K562 (cell line): ENCODE data around the gene CMTM4. TPM values are rescaled to one million over a fixed set of nuclear protein-coding genes. Genes with fewer than 3 reads are reported as not detected.
A peak's percentile ranks its signal among the peaks of the same experiment; 100 is the strongest.

Source experiments
- ARID1B ChIP-seq: fragments of 450-650 bp; IDR thresholded peaks from 2 replicates; pipeline ENCODE4 v1.6.1; 2016; ENCODE audit warnings: antibody characterized with exemption, mild to moderate bottlenecking, inconsistent platforms
- CREM ChIP-seq: IDR thresholded peaks from 2 replicates; pipeline ENCODE4 v1.6.1; 2014; ENCODE audit warnings: antibody characterized with exemption, low read depth
- MTA3 ChIP-seq: fragments of 450-650 bp; formaldehyde crosslinking; IDR thresholded peaks from 2 replicates; pipeline ENCODE4 v1.6.1; 2017; ENCODE audit warnings: mild to moderate bottlenecking, borderline replicate concordance
- PHF20 ChIP-seq: fragments of 450-650 bp; IDR thresholded peaks from 2 replicates; pipeline ENCODE4 v1.6.1; 2018; ENCODE audit not compliant: partially characterized antibody
- POLR3G ChIP-seq: IDR thresholded peaks from 2 replicates; pipeline ENCODE4 v1.6.1; 2011; ENCODE audit not compliant: insufficient read length, insufficient replicate concordance; ENCODE audit errors: extremely low read depth
- RB1 ChIP-seq: fragments of 450-650 bp; IDR thresholded peaks from 2 replicates; pipeline ENCODE4 v1.6.1; 2017; ENCODE audit warnings: low read depth, mild to moderate bottlenecking
- TEAD4 ChIP-seq, 2 experiments: sonication (generic) in 1 of 2; formaldehyde crosslinking in 1 of 2; IDR thresholded peaks; 2 replicates each; pipeline versions ENCODE4 v1.6.1 to v1.8.0; 2012 to 2022; ENCODE audit warnings: borderline replicate concordance in 1 of 2, inconsistent platforms in 1 of 2, low read length in 1 of 2, mild to moderate bottlenecking in 1 of 2, missing genetic modification reagents in 1 of 2
- ZBTB7A ChIP-seq: IDR thresholded peaks from 2 replicates; pipeline ENCODE4 v1.6.1; 2011; ENCODE audit warnings: low read depth, mild to moderate bottlenecking, low read length, moderate library complexity, borderline replicate concordance; ENCODE audit not compliant: control insufficient read depth
- ZNF398 ChIP-seq: fragments of 250-450 bp; sonication (Bioruptor Pico); IDR thresholded peaks from 2 replicates; pipeline ENCODE4 v1.8.0; 2021; ENCODE audit warnings: moderate library complexity, mild to moderate bottlenecking, inconsistent platforms
- polyA plus RNA-seq, 8 experiments: library from polyadenylated mRNA; depleted of rRNA in 4 of 8; stranded (reverse) in 5 of 8; unstranded in 3 of 8; fragments of >200 nt; fragmentation: Nextera tagmentation in 2 of 8; fragmentation: Illumina TruSeq in 1 of 8; extraction: Ambion mirVana in 2 of 8; extraction: Trizol in 1 of 8; gene quantifications; 2 replicates each; pipeline versions ENCODE4 v1.2.1 to v1.2.3, GENCODE V29; 2011 to 2014; ENCODE audit warnings: inconsistent platforms in 1 of 8, missing spikeins in 1 of 8
- total RNA-seq, 7 experiments: library from RNA; depleted of rRNA in 6 of 7; stranded (reverse); fragments of >200 nt in 6 of 7; fragmentation: Illumina TruSeq in 2 of 7; extraction: Trizol in 2 of 7; gene quantifications; 2 replicates each; pipeline versions ENCODE4 v1.2.1 to v1.2.3, GENCODE V29; 2011 to 2021; ENCODE audit warnings: low replicate concordance in 1 of 7
- TF ChIP-seq, protein P1 (sequence below): sonication (generic); formaldehyde crosslinking; IDR thresholded peaks from 2 replicates; pipeline ENCODE4 v1.8.0; 2022; ENCODE audit warnings: mild to moderate bottlenecking, missing genetic modification reagents

The CMTM4 gene
- total and polyA plus RNA-seq, 9 of the 15 experiments (the other 6 are each of a cell fraction or from before 2014, with no cell fraction given): 2.0 to 21.3 (median 12.5) TPM

DNA sequence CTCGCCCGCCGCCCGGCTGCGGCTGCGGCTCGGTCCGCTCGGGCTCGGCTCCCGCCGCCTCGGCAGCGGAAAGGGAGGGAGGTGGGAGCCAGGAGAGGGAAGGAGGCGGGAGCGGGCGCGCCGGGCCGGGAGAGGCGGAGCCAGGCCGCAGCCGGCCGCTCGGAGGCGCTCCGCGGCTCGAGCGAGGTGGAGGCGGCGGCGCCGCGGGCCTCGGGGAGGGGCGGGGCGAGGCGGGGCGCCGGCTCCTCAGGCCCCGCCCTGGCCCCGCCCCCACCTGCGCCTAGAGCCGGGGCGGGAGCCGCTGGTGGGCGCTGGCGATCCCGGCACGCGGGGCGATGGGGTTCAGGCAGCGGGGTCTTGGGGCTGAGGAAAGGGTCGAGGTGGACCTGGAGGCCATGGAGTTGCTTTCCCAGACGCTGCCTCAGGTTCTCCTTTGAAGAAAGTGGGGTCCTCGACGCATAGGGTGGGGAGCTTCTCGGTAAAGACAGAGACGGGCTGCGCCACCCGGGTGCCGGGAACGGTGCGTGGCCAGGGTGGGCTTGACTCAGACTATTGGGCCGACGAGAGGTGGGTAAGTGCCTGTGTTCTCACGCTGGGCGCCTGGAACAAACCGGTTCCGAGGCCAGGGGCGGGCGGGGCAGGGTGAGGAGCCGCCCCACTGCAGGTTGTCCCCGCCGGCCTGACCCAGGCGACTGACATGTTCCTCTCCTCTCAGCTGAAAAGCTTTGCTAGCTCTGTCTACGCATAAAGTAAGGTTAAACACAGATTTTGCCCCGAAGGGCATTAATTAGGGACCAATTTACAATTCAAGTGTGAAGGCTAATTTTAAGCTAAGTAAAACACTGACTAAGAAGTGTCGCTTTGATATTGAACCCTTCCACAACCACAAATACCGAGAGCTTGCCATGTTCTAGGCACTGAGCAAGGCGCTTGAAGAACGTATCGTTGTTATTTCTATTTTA, at the start of gene CMTM4 (continued):
- TF ChIP-seq MTA3 (0 out of 2 replicates have a peak, but pooled peaks have one; percentile 42), TEAD4 (IDR thresholded peaks at IDR 0.05; ENCODE audit: low read length) (no peak), TEAD4 (CRISPR knock-in tag; IDR thresholded peaks at IDR 0.05; ENCODE audit: borderline replicate concordance) (no peak), ARID1B (0 out of 2 replicates have a peak, but pooled peaks have one; percentile 12), ZBTB7A (peak; percentile 88), POLR3G (no peak), RB1 (peak; percentile 52; the same call in 1 of the 2 replicates), CREM (0 out of 2 replicates have a peak, but pooled peaks have one; percentile 2), PHF20 (peak; percentile 42), ZNF398 (no peak)
- TF ChIP-seq, protein P1, sequence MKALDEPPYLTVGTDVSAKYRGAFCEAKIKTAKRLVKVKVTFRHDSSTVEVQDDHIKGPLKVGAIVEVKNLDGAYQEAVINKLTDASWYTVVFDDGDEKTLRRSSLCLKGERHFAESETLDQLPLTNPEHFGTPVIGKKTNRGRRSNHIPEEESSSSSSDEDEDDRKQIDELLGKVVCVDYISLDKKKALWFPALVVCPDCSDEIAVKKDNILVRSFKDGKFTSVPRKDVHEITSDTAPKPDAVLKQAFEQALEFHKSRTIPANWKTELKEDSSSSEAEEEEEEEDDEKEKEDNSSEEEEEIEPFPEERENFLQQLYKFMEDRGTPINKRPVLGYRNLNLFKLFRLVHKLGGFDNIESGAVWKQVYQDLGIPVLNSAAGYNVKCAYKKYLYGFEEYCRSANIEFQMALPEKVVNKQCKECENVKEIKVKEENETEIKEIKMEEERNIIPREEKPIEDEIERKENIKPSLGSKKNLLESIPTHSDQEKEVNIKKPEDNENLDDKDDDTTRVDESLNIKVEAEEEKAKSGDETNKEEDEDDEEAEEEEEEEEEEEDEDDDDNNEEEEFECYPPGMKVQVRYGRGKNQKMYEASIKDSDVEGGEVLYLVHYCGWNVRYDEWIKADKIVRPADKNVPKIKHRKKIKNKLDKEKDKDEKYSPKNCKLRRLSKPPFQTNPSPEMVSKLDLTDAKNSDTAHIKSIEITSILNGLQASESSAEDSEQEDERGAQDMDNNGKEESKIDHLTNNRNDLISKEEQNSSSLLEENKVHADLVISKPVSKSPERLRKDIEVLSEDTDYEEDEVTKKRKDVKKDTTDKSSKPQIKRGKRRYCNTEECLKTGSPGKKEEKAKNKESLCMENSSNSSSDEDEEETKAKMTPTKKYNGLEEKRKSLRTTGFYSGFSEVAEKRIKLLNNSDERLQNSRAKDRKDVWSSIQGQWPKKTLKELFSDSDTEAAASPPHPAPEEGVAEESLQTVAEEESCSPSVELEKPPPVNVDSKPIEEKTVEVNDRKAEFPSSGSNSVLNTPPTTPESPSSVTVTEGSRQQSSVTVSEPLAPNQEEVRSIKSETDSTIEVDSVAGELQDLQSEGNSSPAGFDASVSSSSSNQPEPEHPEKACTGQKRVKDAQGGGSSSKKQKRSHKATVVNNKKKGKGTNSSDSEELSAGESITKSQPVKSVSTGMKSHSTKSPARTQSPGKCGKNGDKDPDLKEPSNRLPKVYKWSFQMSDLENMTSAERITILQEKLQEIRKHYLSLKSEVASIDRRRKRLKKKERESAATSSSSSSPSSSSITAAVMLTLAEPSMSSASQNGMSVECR (CRISPR knock-in tag): no peak
